Neural progenitor cell (in vitro differentiated cells): ENCODE results near the gene MFSD11. TPM values are rescaled to one million over a fixed set of nuclear protein-coding genes. Genes with fewer than 3 reads are reported as not detected.
"Not testable (repeated sequence)": the region's sequence is repeated elsewhere in the genome, so short reads cannot be mapped to it uniquely, and the experiment has no call there.

Source experiments
- DNase-seq: peaks from one replicate; pipeline ENCODE4 v3.0.0-alpha.2; 2016; ENCODE audit warnings: low spot score
- H2AFZ ChIP-seq: fragments of 200-600 bp; sonication (generic); replicated peaks from 2 replicates; pipeline ENCODE4 v1.6.1; 2016; ENCODE audit warnings: antibody characterized with exemption
- H3F3A ChIP-seq: fragments of 200-600 bp; sonication (generic); 2 replicates; pipeline ENCODE4 v1.6.1; 2016; ENCODE audit warnings: antibody characterized with exemption, low read depth
- H3K27ac ChIP-seq: fragments of 200-600 bp; sonication (generic); 2 replicates; pipeline ENCODE4 v1.5.1; 2016; ENCODE audit warnings: mild to moderate bottlenecking
- H3K27me3 ChIP-seq: fragments of 200-600 bp; sonication (generic); 2 replicates; pipeline ENCODE4 v1.6.1; 2016; ENCODE audit warnings: mild to moderate bottlenecking, moderate library complexity
- H3K36me3 ChIP-seq: fragments of 200-600 bp; sonication (generic); 2 replicates; pipeline ENCODE4 v1.5.1; 2016
- H3K4me1 ChIP-seq: fragments of 200-600 bp; sonication (generic); 2 replicates; pipeline ENCODE4 v1.6.1; 2016; ENCODE audit warnings: mixed run types
- H3K4me2 ChIP-seq: fragments of 200-600 bp; sonication (generic); 2 replicates; pipeline ENCODE4 v1.6.1; 2016
- H3K4me3 ChIP-seq: fragments of 200-600 bp; sonication (generic); 2 replicates; pipeline ENCODE4 v1.5.1; 2016
- H3K79me2 ChIP-seq: fragments of 200-600 bp; sonication (generic); 2 replicates; pipeline ENCODE4 v1.6.1; 2016; ENCODE audit warnings: low read depth
- H3K9ac ChIP-seq: fragments of 200-600 bp; sonication (generic); 2 replicates; pipeline ENCODE4 v1.6.1; 2016
- H3K9me3 ChIP-seq: fragments of 200-600 bp; sonication (generic); 2 replicates; pipeline ENCODE4 v1.5.1; 2016; ENCODE audit warnings: low read depth
- H4K20me1 ChIP-seq: fragments of 200-600 bp; sonication (generic); 2 replicates; pipeline ENCODE4 v1.6.1; 2016; ENCODE audit warnings: low read depth
- H3K27ac Mint-ChIP-seq: 3 replicates; pipeline ENCODE4 v1.8.0; 2021; ENCODE audit warnings: mixed read lengths
- H3K27me3 Mint-ChIP-seq: 2 replicates; pipeline ENCODE4 v1.8.0; 2022; ENCODE audit warnings: low read depth, mild to moderate bottlenecking, inconsistent platforms, moderate library complexity, mixed read lengths; ENCODE audit not compliant: insufficient read depth
- H3K36me3 Mint-ChIP-seq: 3 replicates; pipeline ENCODE4 v1.8.0; 2021; ENCODE audit warnings: mixed read lengths
- H3K4me1 Mint-ChIP-seq: 3 replicates; pipeline ENCODE4 v1.8.0; 2021; ENCODE audit warnings: mixed read lengths
- H3K4me3 Mint-ChIP-seq: 3 replicates; pipeline ENCODE4 v1.8.0; 2021; ENCODE audit warnings: mild to moderate bottlenecking, moderate library complexity, mixed read lengths
- H3K9me3 Mint-ChIP-seq: 3 replicates; pipeline ENCODE4 v1.8.0; 2020; ENCODE audit warnings: mixed read lengths
- CTCF ChIP-seq: fragments of 200-600 bp; sonication (generic); IDR thresholded peaks from 2 replicates; pipeline ENCODE4 v1.5.1; 2017; ENCODE audit warnings: antibody characterized with exemption, mild to moderate bottlenecking
- EZH2 ChIP-seq: fragments of 200-600 bp; sonication (generic); IDR thresholded peaks from 2 replicates; pipeline ENCODE4 v1.6.1; 2017; ENCODE audit warnings: antibody characterized with exemption, mild to moderate bottlenecking, moderate library complexity
- EZH2phosphoT487 ChIP-seq: fragments of 200-600 bp; sonication (generic); IDR thresholded peaks from 2 replicates; pipeline ENCODE4 v1.6.1; 2017; ENCODE audit warnings: antibody characterized with exemption
- total RNA-seq: library from RNA; depleted of rRNA; stranded (reverse); fragments of >200 nt; gene quantifications from 2 replicates; pipeline ENCODE4 v1.2.3, GENCODE V29; 2015; ENCODE audit warnings: low replicate concordance

The MFSD11 gene
- total RNA-seq, 1 donor from 2014 or later: 25.7 TPM

GRCh38 chr17:76812968-76813367, 75.0 kb downstream of the MFSD11 start:
- peaks cover 2% of the 10 kb centered on the region for H3K27me3 Mint-ChIP-seq

DNA sequence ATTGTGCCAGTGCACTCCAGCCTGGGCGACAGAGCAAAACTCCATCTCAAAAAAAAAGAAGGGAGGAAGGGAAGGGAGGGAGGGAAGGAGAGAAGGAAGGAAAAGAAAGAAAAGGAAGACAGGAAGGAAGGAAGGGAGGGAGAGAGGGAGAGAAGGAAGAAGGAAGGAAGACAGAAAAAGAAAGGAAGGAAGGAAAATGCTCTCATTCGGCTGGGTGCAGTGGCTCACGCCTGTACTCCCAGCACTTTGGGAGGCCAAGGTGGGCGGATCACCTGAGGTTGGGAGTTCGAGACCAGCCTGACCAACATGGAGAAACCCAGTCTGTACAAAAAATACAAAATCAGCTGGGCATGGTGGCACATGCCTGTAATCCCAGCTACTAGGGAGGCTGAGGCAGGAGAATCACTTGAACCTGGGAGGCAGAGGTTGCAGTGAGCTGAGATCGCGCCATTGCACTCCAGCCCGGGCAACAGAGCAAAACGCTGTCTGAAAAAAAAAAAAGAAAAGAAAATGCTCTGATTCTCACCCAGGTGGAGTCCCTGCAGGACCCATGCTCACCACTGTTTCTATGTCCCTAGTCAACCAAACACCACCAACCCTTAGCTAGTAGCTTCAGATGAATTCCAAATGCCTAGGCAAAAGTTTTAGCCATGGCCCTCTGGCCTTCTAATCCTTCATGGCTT, 78.1 kb downstream of the MFSD11 start:
- peak overlapping the region; percentile 80 for H2AFZ ChIP-seq
- H3K9me3 Mint-ChIP-seq, H3K36me3 Mint-ChIP-seq: not testable (repeated sequence)

More at GRCh38 chr17:76812968-76813367, 75.0 kb downstream of the MFSD11 start:
- Histone ChIP-seq H3K9ac (no peak overlapping the region), H3K4me1 (peaks cover 4% of the 10 kb centered on the region), H3F3A (no peaks in the 10 kb centered on the region), H3K27me3 (no peaks in the 10 kb centered on the region), H3K4me3 (no peak overlapping the region), H3K79me2 (no peaks in the 10 kb centered on the region), H3K36me3 (no peaks in the 10 kb centered on the region), H3K9me3 (no peaks in the 10 kb centered on the region), H2AFZ (no peak overlapping the region), H3K27ac (no peak overlapping the region), H3K4me2 (no peak overlapping the region), H4K20me1 (no peaks in the 10 kb centered on the region)
- no peak overlapping the region for H3K4me3 Mint-ChIP-seq
- no peak for DNase-seq
- H3K9me3 Mint-ChIP-seq: no peaks in the 10 kb centered on the region
- H3K4me1 Mint-ChIP-seq: peaks cover 17% of the 10 kb centered on the region
- no peak overlapping the region for H3K27ac Mint-ChIP-seq
- TF ChIP-seq EZH2phosphoT487 (no peak), EZH2 (no peak), CTCF (no peak)
- no peaks in the 10 kb centered on the region for H3K36me3 Mint-ChIP-seq

GRCh38 chr17:76816590-76817135, 78.7 kb downstream of the MFSD11 start:
- TF ChIP-seq EZH2phosphoT487 (no peak), CTCF (peak; percentile 81)
- H3F3A ChIP-seq: no peaks in the 10 kb centered on the region
- no peak overlapping the region for H3K4me3 ChIP-seq
- H3K36me3 ChIP-seq: no peaks in the 10 kb centered on the region
- H2AFZ ChIP-seq: peak overlapping the region; percentile 80
- H3K27me3 Mint-ChIP-seq: peaks cover 2% of the 10 kb centered on the region
- no peaks in the 10 kb centered on the region for H3K9me3 Mint-ChIP-seq
- no peak overlapping the region for H3K27ac ChIP-seq
- no peak overlapping the region for H3K27ac Mint-ChIP-seq
- H3K4me1 Mint-ChIP-seq: peaks cover 7% of the 10 kb centered on the region
- peak; percentile 78 for DNase-seq
- H3K9me3 ChIP-seq: no peaks in the 10 kb centered on the region
- H3K79me2 ChIP-seq: no peaks in the 10 kb centered on the region
- no peaks in the 10 kb centered on the region for H3K4me1 ChIP-seq
- no peaks in the 10 kb centered on the region for H4K20me1 ChIP-seq
- no peak overlapping the region for H3K4me3 Mint-ChIP-seq
- H3K36me3 Mint-ChIP-seq: no peaks in the 10 kb centered on the region
- H3K4me2 ChIP-seq: no peak overlapping the region
- no peak overlapping the region for H3K9ac ChIP-seq
- no peaks in the 10 kb centered on the region for H3K27me3 ChIP-seq

More for the DNA sequence above, 78.1 kb downstream of the MFSD11 start:
- H4K20me1 ChIP-seq, H3K27me3 Mint-ChIP-seq, H3K79me2 ChIP-seq, H3K4me3 ChIP-seq, H3K27ac Mint-ChIP-seq, DNase-seq, H3K36me3 ChIP-seq, H3F3A ChIP-seq, H3K4me3 Mint-ChIP-seq, H3K9me3 ChIP-seq, H3K27ac ChIP-seq, H3K27me3 ChIP-seq, H3K9ac ChIP-seq, H3K4me1 ChIP-seq, H3K4me2 ChIP-seq: not testable (repeated sequence)
- peaks cover 10% of the 10 kb centered on the region for H3K4me1 Mint-ChIP-seq

DNA sequence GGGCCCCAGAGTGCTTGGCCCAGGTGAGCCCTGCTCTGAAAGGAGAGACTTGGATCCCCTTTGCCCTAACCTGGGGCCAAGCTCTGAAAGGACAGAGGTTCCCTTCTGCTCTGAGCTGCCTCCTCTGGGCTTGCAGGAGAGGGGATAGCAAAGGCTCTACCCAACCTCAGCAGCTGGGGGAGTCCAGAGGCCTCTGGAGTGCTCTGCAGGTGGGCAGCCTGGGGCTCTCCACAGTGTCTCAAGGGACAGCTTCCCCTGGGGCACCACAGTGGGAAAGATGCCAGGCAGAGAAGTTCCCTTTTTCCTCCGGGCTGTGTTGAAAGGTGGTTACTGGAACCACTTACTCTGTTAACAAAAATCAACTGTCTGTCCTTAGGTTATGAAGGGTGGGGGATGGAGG, 82.1 kb downstream of the MFSD11 start:
- no peaks in the 10 kb centered on the region for H3K36me3 Mint-ChIP-seq
- no peak overlapping the region for H3K27ac ChIP-seq
- no peak overlapping the region for H3K9ac ChIP-seq
- no peaks in the 10 kb centered on the region for H3K27me3 ChIP-seq
- no peak overlapping the region for H3K4me3 ChIP-seq
- peaks cover 7% of the 10 kb centered on the region for H3K4me1 Mint-ChIP-seq
- no peak overlapping the region for H3K4me3 Mint-ChIP-seq
- TF ChIP-seq EZH2phosphoT487: no peak
- no peak for TF ChIP-seq CTCF
- no peak for TF ChIP-seq EZH2
- peaks cover 5% of the 10 kb centered on the region for H3K27me3 Mint-ChIP-seq
- H3K4me1 ChIP-seq: no peaks in the 10 kb centered on the region
- H3K27ac Mint-ChIP-seq: no peak overlapping the region
- no peaks in the 10 kb centered on the region for H3F3A ChIP-seq
- no peaks in the 10 kb centered on the region for H4K20me1 ChIP-seq
- H3K79me2 ChIP-seq: no peaks in the 10 kb centered on the region
- no peak overlapping the region for H3K4me2 ChIP-seq
- H3K9me3 ChIP-seq: no peaks in the 10 kb centered on the region
- no peak for DNase-seq
- H3K36me3 ChIP-seq: no peaks in the 10 kb centered on the region
- H3K9me3 Mint-ChIP-seq: no peaks in the 10 kb centered on the region
- no peak overlapping the region for H2AFZ ChIP-seq
